A549 treated with Mapracorat at 1 μM for 4 hours (cell line): ENCODE results near the gene CENPN. TPM values are rescaled to one million over a fixed set of nuclear protein-coding genes. Genes with fewer than 3 reads are reported as not detected.

Experiments used
- total RNA-seq: library from RNA; stranded (reverse); fragments of 200-300 nt; extraction: Qiagen RNA extraction; gene quantifications from 5 replicates; pipeline ENCODE4 v1.2.3, GENCODE V29; 2022

CENPN gene, protein sequence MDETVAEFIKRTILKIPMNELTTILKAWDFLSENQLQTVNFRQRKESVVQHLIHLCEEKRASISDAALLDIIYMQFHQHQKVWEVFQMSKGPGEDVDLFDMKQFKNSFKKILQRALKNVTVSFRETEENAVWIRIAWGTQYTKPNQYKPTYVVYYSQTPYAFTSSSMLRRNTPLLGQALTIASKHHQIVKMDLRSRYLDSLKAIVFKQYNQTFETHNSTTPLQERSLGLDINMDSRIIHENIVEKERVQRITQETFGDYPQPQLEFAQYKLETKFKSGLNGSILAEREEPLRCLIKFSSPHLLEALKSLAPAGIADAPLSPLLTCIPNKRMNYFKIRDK
- 58.0 to 107 TPM (median 70.1 TPM) in 5 replicates for total RNA-seq

GRCh38 chr16:81006813-81007695 is at the start of gene CENPN, which contains the start of gene CMC2:
Gene CENPN, plus strand, starts transcription at chr16:81007214. Its CDS starts 4,726 bp downstream, at chr16:81011940.
Gene CMC2, minus strand, starts transcription at chr16:81006885. Its CDS starts 9,491 bp downstream, at chr16:80997394.

GRCh38 chr16:81035398-81035974 is 28.5 kb downstream of the CENPN start, which contains the start of gene ATMIN:
Gene ATMIN, plus strand, starts transcription at chr16:81035842. Its CDS starts 29 bp downstream, at chr16:81035871.

GRCh38 chr16:81077076-81077940 is 70.3 kb downstream of the CENPN start, which contains the start of gene C16orf46:
Gene C16orf46, minus strand, starts transcription at chr16:81077238. Its CDS starts 13,283 bp downstream, at chr16:81063955.

Other genes starting within 250 kb of the CENPN start
- gene CDYL2, start 202.6 kb upstream of the CENPN start, total RNA-seq, result 0.46 to 0.92 TPM (median 0.53 TPM) in 5 replicates
- 120 to 133 TPM (median 128 TPM) in 5 replicates for gene CMC2, start 329 bp upstream of the CENPN start, total RNA-seq
- gene ATMIN, start 28.6 kb downstream of the CENPN start, total RNA-seq, result 27.7 to 31.8 TPM (median 30.2 TPM) in 5 replicates
- gene C16orf46, start 70.0 kb downstream of the CENPN start, total RNA-seq, result 0.45 to 0.95 TPM (median 0.66 TPM) in 5 replicates
- gene GCSH, start 89.2 kb downstream of the CENPN start, total RNA-seq, result 52.8 to 63.1 TPM (median 59.7 TPM) in 5 replicates
- 0.50 to 1.1 TPM (median 0.91 TPM) in 5 replicates for gene BCO1, start 231.5 kb downstream of the CENPN start, total RNA-seq